K562 (cell line): ENCODE data around the gene SERPINA5. TPM values are rescaled to one million over a fixed set of nuclear protein-coding genes. Genes with fewer than 3 reads are reported as not detected.

ENCODE experiments used
- ATAC-seq: fragments of 200-7000 bp; cut with Tn5 transposase; 3 replicates; pipeline ENCODE4 v1.9.1; 2020; ENCODE audit warnings: moderate library complexity
- BruUV-seq: library from RNA; stranded (reverse); fragments of 400-500 nt; replicated peaks from 2 replicates; lab custom pipeline; 2021; lab: Mats Ljungman, UMichigan
- CTCF ChIA-PET: fragments of 300-600 bp; formaldehyde crosslinking; extraction: SDS; loops from one replicate; lab custom pipeline; 2021; ENCODE audit warnings: low intra/inter-chr PET ratio; lab: Yijun Ruan, JAX
- POLR2A ChIA-PET: fragments of 300-600, 350-650 bp; sonication (Branson Sonifier 250); formaldehyde crosslinking; extraction: SDS; loops from one replicate; lab custom pipeline; 2021; ENCODE audit warnings: antibody characterized with exemption, inconsistent platforms; lab: Yijun Ruan, JAX
- DNase-seq, 4 experiments: peaks; one replicate each; pipeline versions ENCODE4 v3.0.0 to v3.0.0-alpha.2; 2011 to 2018; ENCODE audit warnings: low spot score in 3 of 4, mixed read lengths in 3 of 4; ENCODE audit errors: extremely low read depth in 1 of 4
- FAIRE-seq: peaks from 2 replicates; lab custom pipeline; 2011; peaks lifted over from hg19 to GRCh38; lab: Jason Lieb, UNC
- H2AFZ ChIP-seq: 2 replicates; pipeline ENCODE4 v1.6.0; 2011; ENCODE audit warnings: low read depth, low read length, control low read depth, inconsistent platforms
- H3K27ac ChIP-seq: fragments of 200-600 bp; 3 replicates; pipeline ENCODE4 v1.8.0; 2011; ENCODE audit warnings: low read depth, mild to moderate bottlenecking, control low read depth, inconsistent platforms, low read length, moderate library complexity, mixed read lengths; ENCODE audit errors: extremely low read depth
- H3K27me3 ChIP-seq, 2 experiments: fragments of 300-600 bp in 1 of 2; 2 replicates in 1 of 2; 3 replicates in 1 of 2; pipeline versions ENCODE4 v1.6.0 to v1.8.0; 2011; ENCODE audit warnings: inconsistent platforms in 2 of 2, low read length in 2 of 2, mild to moderate bottlenecking in 1 of 2, mixed read lengths in 1 of 2, moderate library complexity in 1 of 2; ENCODE audit not compliant: control insufficient read depth in 2 of 2, insufficient read depth in 2 of 2
- H3K36me3 ChIP-seq: fragments of 300-600 bp; 3 replicates; pipeline ENCODE4 v1.8.0; 2011; ENCODE audit warnings: mild to moderate bottlenecking, low read length, inconsistent platforms; ENCODE audit not compliant: control insufficient read depth, insufficient read depth
- H3K4me1 ChIP-seq, 2 experiments: fragments of 200-600 bp in 1 of 2; replicated peaks in 1 of 2; 2 replicates in 1 of 2; 3 replicates in 1 of 2; pipeline versions ENCODE4 v1.5.1 to v1.8.0; 2011; ENCODE audit warnings: inconsistent platforms in 2 of 2, low read length in 2 of 2, mild to moderate bottlenecking in 1 of 2, mixed read lengths in 1 of 2, moderate library complexity in 1 of 2; ENCODE audit not compliant: control insufficient read depth in 2 of 2, insufficient read depth in 2 of 2
- H3K4me2 ChIP-seq: 2 replicates; pipeline ENCODE4 v1.6.1; 2011; ENCODE audit warnings: low read length, control low read depth, inconsistent platforms, mixed read lengths; ENCODE audit not compliant: insufficient read depth
- H3K4me3 ChIP-seq: fragments of 200-600 bp; sonication (generic), shearing (Covaris generic); 2 replicates; pipeline ENCODE4 v1.5.1; 2016; ENCODE audit warnings: control low read depth, inconsistent platforms
- H3K79me2 ChIP-seq: fragments of 200-600 bp; 3 replicates; pipeline ENCODE4 v1.8.0; 2011; ENCODE audit warnings: low read length, inconsistent platforms; ENCODE audit not compliant: control insufficient read depth, insufficient read depth
- H3K9ac ChIP-seq, 2 experiments: 2 replicates each; pipeline versions ENCODE4 v1.6.0 to v1.6.1; 2011; ENCODE audit warnings: low read depth in 2 of 2, low read length in 2 of 2, control low read depth in 1 of 2, inconsistent platforms in 1 of 2, mild to moderate bottlenecking in 1 of 2, mixed read lengths in 1 of 2; ENCODE audit not compliant: insufficient read depth in 1 of 2
- H3K9me1 ChIP-seq: one replicate; pipeline ENCODE4 v1.6.0; 2011; ENCODE audit warnings: inconsistent platforms, mild to moderate bottlenecking, low read length, moderate library complexity; ENCODE audit not compliant: control insufficient read depth, insufficient read depth
- H3K9me3 ChIP-seq: replicated peaks from 2 replicates; pipeline ENCODE4 v1.5.1; 2011; ENCODE audit warnings: low read depth, low read length, inconsistent platforms; ENCODE audit not compliant: control insufficient read depth, insufficient read depth
- H4K20me1 ChIP-seq: replicated peaks from 2 replicates; pipeline ENCODE4 v1.6.1; 2011; ENCODE audit warnings: low read length, inconsistent platforms, mixed read lengths; ENCODE audit not compliant: control insufficient read depth, insufficient read depth
- HMGXB4 ChIP-seq: sonication (generic); formaldehyde crosslinking; IDR thresholded peaks from 2 replicates; pipeline ENCODE4 v1.8.1; 2023; ENCODE audit warnings: mild to moderate bottlenecking, missing genetic modification reagents
- MAFF ChIP-seq: IDR thresholded peaks from 2 replicates; pipeline ENCODE4 v1.6.1; 2012; ENCODE audit warnings: low read length, improper control_type of control experiment
- NFIX ChIP-seq: fragments of 250-450 bp; sonication (Bioruptor Pico); IDR thresholded peaks from 2 replicates; pipeline ENCODE4 v1.4.0; 2020; ENCODE audit warnings: low read depth, mild to moderate bottlenecking, moderate library complexity
- NR4A1 ChIP-seq, 2 experiments: fragments of 250-450 bp in 1 of 2; fragments of 450-650 bp in 1 of 2; sonication (Bioruptor Pico) in 1 of 2; IDR thresholded peaks; 2 replicates each; pipeline versions ENCODE4 v1.4.0 to v1.6.1; 2016 to 2020; ENCODE audit warnings: mild to moderate bottlenecking in 2 of 2, missing compliant biosample characterization in 1 of 2, missing genetic modification characterization in 1 of 2, moderate library complexity in 1 of 2
- PURB ChIP-seq: sonication (generic); formaldehyde crosslinking; IDR thresholded peaks from 2 replicates; pipeline ENCODE4 v1.9.0; 2021; ENCODE audit warnings: low read depth, mild to moderate bottlenecking, missing genetic modification reagents
- TCF7L2 ChIP-seq: fragments of 150-350 bp; IDR thresholded peaks from 2 replicates; pipeline ENCODE4 v1.6.1; 2016; ENCODE audit warnings: low read depth, mild to moderate bottlenecking, low read length, moderate library complexity
- ZBTB17 ChIP-seq: fragments of 450-650 bp; formaldehyde crosslinking; IDR thresholded peaks from 2 replicates; pipeline ENCODE4 v1.4.0; 2020; ENCODE audit warnings: mild to moderate bottlenecking
- ZNF165 ChIP-seq: fragments of 250-450 bp; sonication (Bioruptor Pico); IDR thresholded peaks from 2 replicates; pipeline ENCODE4 v1.4.0; 2020; ENCODE audit warnings: borderline replicate concordance
- ZNF197 ChIP-seq: fragments of 200-800 bp; sonication (Bioruptor generic); IDR thresholded peaks from 2 replicates; pipeline ENCODE4 v1.6.1; 2016; ENCODE audit warnings: low read depth, missing genetic modification characterization, missing compliant biosample characterization
- ZNF3 ChIP-seq: fragments of 250-450 bp; sonication (Bioruptor Pico); IDR thresholded peaks from 2 replicates; pipeline ENCODE4 v1.5.0; 2021; ENCODE audit warnings: mild to moderate bottlenecking, moderate library complexity
- ZNF75A ChIP-seq: fragments of 450-650 bp; formaldehyde crosslinking; IDR thresholded peaks from 2 replicates; pipeline ENCODE4 v1.4.0; 2020; ENCODE audit warnings: mild to moderate bottlenecking
- WGBS: fragments of 100-300 bp; shearing (Covaris generic); methylation state at CpG from one replicate; pipeline ENCODE4 v1.1.6; 2016; ENCODE audit warnings: low coverage, mixed read lengths; ENCODE audit not compliant: insufficient coverage; ENCODE audit errors: missing lambda C conversion rate; 5-methylcytosine and 5-hydroxymethylcytosine counted together
- in situ Hi-C: fragments of 300-500 bp; cut with MboI; formaldehyde crosslinking; loops from 4 replicates; pipeline ENCODE4 v1.15.0; 2018; ENCODE audit warnings: inconsistent platforms, mixed read lengths
- intact Hi-C: fragments of 100-400 bp; cut with micrococcal nuclease; formaldehyde crosslinking; loops from 2 replicates; pipeline ENCODE4 v1.14.2; 2022
- polyA plus RNA-seq, 8 experiments: library from polyadenylated mRNA; depleted of rRNA in 4 of 8; stranded (reverse) in 5 of 8; unstranded in 3 of 8; fragments of >200 nt; fragmentation: Nextera tagmentation in 2 of 8; fragmentation: Illumina TruSeq in 1 of 8; extraction: Ambion mirVana in 2 of 8; extraction: Trizol in 1 of 8; gene quantifications; 2 replicates each; pipeline versions ENCODE4 v1.2.1 to v1.2.3, GENCODE V29; 2011 to 2014; ENCODE audit warnings: inconsistent platforms in 1 of 8, missing spikeins in 1 of 8
- total RNA-seq, 7 experiments: library from RNA; depleted of rRNA in 6 of 7; stranded (reverse); fragments of >200 nt in 6 of 7; fragmentation: Illumina TruSeq in 2 of 7; extraction: Trizol in 2 of 7; gene quantifications; 2 replicates each; pipeline versions ENCODE4 v1.2.1 to v1.2.3, GENCODE V29; 2011 to 2021; ENCODE audit warnings: low replicate concordance in 1 of 7
- TF ChIP-seq, protein P1 (sequence below): fragments of 450-650 bp; formaldehyde crosslinking; IDR thresholded peaks from 2 replicates; pipeline ENCODE4 v1.4.0; 2022; ENCODE audit warnings: mild to moderate bottlenecking, moderate library complexity

The SERPINA5 gene
- total and polyA plus RNA-seq, 9 of the 15 experiments (the other 6 are each of a cell fraction or from before 2014, with no cell fraction given) = 0.38 TPM; not detected in 8

DNA sequence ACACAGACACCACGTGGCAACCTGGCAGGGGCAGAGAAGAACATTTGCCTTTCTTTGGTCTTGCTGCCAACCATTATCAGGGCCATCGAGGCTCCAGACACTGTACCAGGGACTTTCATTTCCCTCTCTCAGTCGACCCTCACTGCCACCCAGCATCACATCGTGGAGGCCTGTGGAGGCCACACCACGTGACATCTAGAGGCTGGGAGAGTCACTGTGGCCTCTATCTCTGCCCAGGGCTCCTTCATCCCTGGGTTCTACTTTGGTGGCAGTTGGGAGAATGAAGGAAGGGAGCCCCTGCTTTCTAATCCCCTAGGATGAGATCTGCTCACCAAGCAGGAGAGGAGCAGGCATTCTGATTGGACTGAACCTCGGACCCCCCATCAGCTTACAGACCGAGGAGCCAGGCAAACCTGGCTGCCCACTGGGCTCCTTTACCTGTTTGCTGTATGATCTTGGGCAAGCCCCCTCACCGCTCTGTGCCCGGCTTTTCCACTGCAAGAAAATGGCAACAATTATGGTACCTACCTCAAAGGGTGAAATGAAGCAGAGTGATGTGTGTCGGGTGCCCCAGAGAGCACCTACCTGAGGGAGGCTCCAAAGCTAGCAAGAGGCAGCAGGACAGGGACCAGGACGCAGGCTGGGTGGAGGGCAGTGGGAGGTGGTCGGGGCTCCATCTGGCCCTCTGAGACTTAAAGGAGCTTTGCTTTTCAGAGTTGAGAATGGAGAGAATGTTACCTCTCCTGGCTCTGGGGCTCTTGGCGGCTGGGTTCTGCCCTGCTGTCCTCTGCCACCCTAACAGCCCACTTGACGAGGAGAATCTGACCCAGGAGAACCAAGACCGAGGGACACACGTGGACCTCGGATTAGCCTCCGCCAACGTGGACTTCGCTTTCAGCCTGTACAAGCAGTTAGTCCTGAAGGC is 32.8 kb downstream of the SERPINA5 start (continued):
- TF ChIP-seq NR4A1 (CRISPR knock-in tag; IDR thresholded peaks at IDR 0.05) (no peak), NR4A1 (tag; IDR thresholded peaks at IDR 0.05) (no peak)
- TF ChIP-seq, all 486 proteins: peak for 0

- in situ Hi-C loops = no loop called here
- 5% methylated on average over 3 of the region's 7 CpGs for WGBS
- no peak for DNase-seq
- no peak overlapping the region for H3K27ac ChIP-seq
- no peaks in the 10 kb centered on the region for H3K27me3 ChIP-seq
- no peaks in the 10 kb centered on the region for H3K9me3 ChIP-seq
- no peak overlapping the region for H2AFZ ChIP-seq
- intact Hi-C loops = no loop called here
- POLR2A ChIA-PET = no interaction called here
- H3K4me3 ChIP-seq = no peak overlapping the region
- no peak for ATAC-seq
- H3K9me1 ChIP-seq = no peaks in the 10 kb centered on the region
- H3K79me2 ChIP-seq = no peaks in the 10 kb centered on the region
- CTCF ChIA-PET = no interaction called here
- no peaks in the 10 kb centered on the region for H4K20me1 ChIP-seq
- H3K36me3 ChIP-seq = no peaks in the 10 kb centered on the region
- H3K9ac ChIP-seq = no peak overlapping the region
- TF ChIP-seq, protein P1, sequence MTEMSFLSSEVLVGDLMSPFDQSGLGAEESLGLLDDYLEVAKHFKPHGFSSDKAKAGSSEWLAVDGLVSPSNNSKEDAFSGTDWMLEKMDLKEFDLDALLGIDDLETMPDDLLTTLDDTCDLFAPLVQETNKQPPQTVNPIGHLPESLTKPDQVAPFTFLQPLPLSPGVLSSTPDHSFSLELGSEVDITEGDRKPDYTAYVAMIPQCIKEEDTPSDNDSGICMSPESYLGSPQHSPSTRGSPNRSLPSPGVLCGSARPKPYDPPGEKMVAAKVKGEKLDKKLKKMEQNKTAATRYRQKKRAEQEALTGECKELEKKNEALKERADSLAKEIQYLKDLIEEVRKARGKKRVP (CRISPR knock-in tag) = no peak
- TF ChIP-seq ZBTB17 (no peak), MAFF (no peak), ZNF197 (CRISPR knock-in tag) (no peak), ZNF3 (CRISPR knock-in tag) (no peak), HMGXB4 (CRISPR knock-in tag) (no peak), ZNF75A (CRISPR knock-in tag) (no peak), NFIX (no peak), TCF7L2 (no peak), ZNF165 (CRISPR knock-in tag) (no peak), PURB (CRISPR knock-in tag) (no peak)
- FAIRE-seq = no peak
- H3K4me1 ChIP-seq = no peaks in the 10 kb centered on the region
- no TSS peak for BruUV-seq
- H3K4me2 ChIP-seq = no peak overlapping the region
Measured at GRCh38 chr14:94614802-94615201, 33.6 kb downstream of the SERPINA5 start.
